ENCODE data around the gene TAF5L.
A peak's percentile ranks its signal among the peaks of the same experiment; 100 is the strongest.
"Not testable (repeated sequence)": the region's sequence is repeated elsewhere in the genome, so short reads cannot be mapped to it uniquely, and the experiment has no call there.

TAF5L gene

DNA sequence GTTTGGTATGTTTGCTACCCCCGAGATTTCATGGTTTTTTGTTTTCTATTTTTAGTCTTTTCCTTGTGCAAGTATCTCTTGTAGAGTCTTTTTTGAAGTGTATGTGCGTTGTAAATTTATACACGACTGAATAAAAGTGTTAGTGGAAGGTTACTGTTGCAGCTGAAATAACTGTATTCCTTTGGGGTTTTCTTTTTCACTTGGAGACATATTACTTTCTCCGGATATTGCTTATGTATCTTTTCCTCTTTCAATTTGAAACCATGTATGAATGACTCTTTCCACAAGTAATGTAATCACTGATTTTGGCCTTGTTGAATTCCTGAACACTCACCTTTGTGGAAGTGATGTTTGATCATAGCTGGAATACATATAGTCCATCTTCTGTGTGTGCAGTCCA lies 1.1 kb upstream of the TAF5L start:
- H3K4me3 Mint-ChIP-seq, result peak overlapping the region; percentile 99 to 100
- H3K36me3 Mint-ChIP-seq, result peaks cover 18 to 46% of the 10 kb centered on the region in 2 donors

GRCh38 chr1:229625071-229625914 lies 629 bp downstream of the TAF5L start:
- DNase-seq, result peak; percentile 42

More for the DNA sequence above, 1.1 kb upstream of the TAF5L start:
- Mint-ChIP-seq H3K27me3 (no peaks in the 10 kb centered on the region), H3K9me3 (no peaks in the 10 kb centered on the region), H3K27ac (peak overlapping the region; percentile 52), H3K4me1 (peaks cover 23 to 59% of the 10 kb centered on the region in 2 donors)
- no peak for DNase-seq
- no peak for ATAC-seq (replicated peaks)

DNA sequence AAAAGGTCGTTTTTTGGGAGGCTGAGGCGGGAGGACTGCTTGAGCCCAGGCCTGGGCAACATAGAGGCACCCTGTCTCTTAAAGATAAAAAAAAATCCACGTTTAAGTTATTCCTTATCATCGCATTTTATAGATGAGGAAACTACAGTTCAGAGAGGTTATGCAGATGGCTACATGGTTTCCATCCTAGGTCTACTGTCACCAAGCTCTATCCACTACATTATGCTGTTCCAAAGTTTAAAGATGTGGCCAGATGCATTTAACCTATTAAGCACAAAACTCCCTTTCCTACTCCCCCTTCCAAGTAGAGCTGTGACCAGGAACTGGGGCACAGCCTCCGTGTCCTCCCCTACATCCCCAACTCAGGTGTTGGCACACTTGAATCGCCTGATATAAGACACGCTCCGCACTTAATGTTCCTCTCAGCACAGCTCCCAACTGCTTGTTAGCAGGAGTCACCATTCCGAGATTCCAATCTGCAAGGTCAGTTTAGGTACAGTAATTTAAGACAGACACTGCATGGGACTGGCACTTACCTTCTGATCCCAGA lies 1.3 kb downstream of the TAF5L start:
- ATAC-seq (replicated peaks), result no peak
- H3K36me3 Mint-ChIP-seq, result peaks cover 18 to 43% of the 10 kb centered on the region in 2 donors
- H3K9me3 Mint-ChIP-seq, result no peaks in the 10 kb centered on the region
- no peaks in the 10 kb centered on the region for H3K27me3 Mint-ChIP-seq
- no peak for DNase-seq
- peaks cover 26 to 63% of the 10 kb centered on the region in 2 donors for H3K4me1 Mint-ChIP-seq
- H3K27ac Mint-ChIP-seq, result peak overlapping the region; percentile 89
- H3K4me3 Mint-ChIP-seq, result peak overlapping the region; percentile 91 to 97

More at GRCh38 chr1:229625071-229625914, 629 bp downstream of the TAF5L start:
- Mint-ChIP-seq H3K4me3 (peak overlapping the region; percentile 91 to 100), H3K36me3 (peaks cover 18 to 43% of the 10 kb centered on the region in 2 donors), H3K27ac (peak overlapping the region; percentile 89), H3K27me3 (no peaks in the 10 kb centered on the region), H3K9me3 (no peaks in the 10 kb centered on the region), H3K4me1 (peaks cover 22 to 62% of the 10 kb centered on the region in 2 donors)
- peak; percentile 50 to 53 for ATAC-seq (replicated peaks)

DNA sequence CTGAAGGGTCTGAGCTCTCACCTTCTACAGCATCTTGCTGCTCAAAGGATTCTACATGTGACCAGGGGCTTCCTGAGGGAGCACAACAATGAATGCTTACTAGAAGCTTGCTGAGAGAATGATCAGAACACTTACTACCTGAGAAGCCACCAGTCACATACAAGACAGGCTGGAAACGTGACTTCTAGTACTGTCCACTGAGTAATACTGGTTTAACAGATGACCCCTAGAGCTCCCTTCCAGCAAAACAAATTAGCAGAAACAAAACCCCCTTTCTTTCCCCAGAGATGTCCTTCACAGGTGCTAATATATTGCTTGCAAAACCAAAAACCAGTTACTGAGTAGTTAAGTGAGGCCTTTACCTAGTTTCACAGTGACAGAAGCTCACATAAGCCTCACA lies 2.1 kb downstream of the TAF5L start:
- H3K4me3 Mint-ChIP-seq, result peak overlapping the region; percentile 60 to 91
- ATAC-seq (replicated peaks), result no peak
- H3K4me1 Mint-ChIP-seq, result peaks cover 28 to 65% of the 10 kb centered on the region in 2 donors
- H3K9me3 Mint-ChIP-seq, result no peaks in the 10 kb centered on the region
- H3K27me3 Mint-ChIP-seq, result no peaks in the 10 kb centered on the region
- no peak overlapping the region for H3K27ac Mint-ChIP-seq
- peaks cover 16 to 42% of the 10 kb centered on the region in 2 donors for H3K36me3 Mint-ChIP-seq
- no peak for DNase-seq

GRCh38 chr1:229623225-229623624 lies 2.7 kb downstream of the TAF5L start:
- peaks cover 12 to 36% of the 10 kb centered on the region in 2 donors for H3K36me3 Mint-ChIP-seq
- no peaks in the 10 kb centered on the region for H3K27me3 Mint-ChIP-seq
- H3K27ac Mint-ChIP-seq, result peak overlapping the region; percentile 20
- peak overlapping the region in 1 of 2 donors; percentile 18 for H3K4me3 Mint-ChIP-seq
- peaks cover 26 to 59% of the 10 kb centered on the region in 2 donors for H3K4me1 Mint-ChIP-seq
- H3K9me3 Mint-ChIP-seq, result no peaks in the 10 kb centered on the region
- no peak for DNase-seq
- ATAC-seq (replicated peaks), result no peak

- Mint-ChIP-seq H3K36me3 (peaks cover 12 to 35% of the 10 kb centered on the region in 2 donors), H3K4me1 (peaks cover 26 to 59% of the 10 kb centered on the region in 2 donors)
- not testable (repeated sequence) for H3K27ac Mint-ChIP-seq; DNase-seq; ATAC-seq (replicated peaks); H3K4me3 Mint-ChIP-seq; H3K27me3 Mint-ChIP-seq; H3K9me3 Mint-ChIP-seq
These were observed 3.2 kb downstream of the TAF5L start for GRCh38 chr1:229622641-229623120.

DNA sequence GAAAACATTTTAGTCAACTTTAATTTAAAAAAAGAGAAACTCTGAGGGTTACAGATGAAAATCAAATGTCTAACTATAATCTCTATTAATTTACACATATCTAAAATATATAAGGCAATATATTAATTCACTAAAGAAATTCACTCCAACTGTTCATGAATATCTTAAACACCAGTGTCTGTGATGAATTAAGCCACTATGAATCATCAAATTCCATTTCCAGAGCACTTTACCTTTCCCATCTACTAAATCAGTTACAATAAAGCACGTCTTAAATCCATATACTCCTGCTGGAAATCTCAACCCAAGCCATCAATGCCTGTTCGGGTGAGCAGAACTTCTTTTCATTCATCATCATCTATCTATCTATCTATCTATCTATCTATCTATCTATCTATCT lies 4.3 kb downstream of the TAF5L start:
- ATAC-seq (replicated peaks), result no peak
- no peak overlapping the region for H3K4me3 Mint-ChIP-seq
- H3K27ac Mint-ChIP-seq, result no peak overlapping the region
- H3K27me3 Mint-ChIP-seq, result no peaks in the 10 kb centered on the region
- peaks cover 29 to 57% of the 10 kb centered on the region in 2 donors for H3K4me1 Mint-ChIP-seq
- no peaks in the 10 kb centered on the region for H3K9me3 Mint-ChIP-seq
- peaks cover 14 to 41% of the 10 kb centered on the region in 2 donors for H3K36me3 Mint-ChIP-seq
- DNase-seq, result no peak

- no peak overlapping the region for H3K4me3 Mint-ChIP-seq
- no peaks in the 10 kb centered on the region for H3K27me3 Mint-ChIP-seq
- no peak overlapping the region for H3K27ac Mint-ChIP-seq
- ATAC-seq (replicated peaks) (no peak), DNase-seq (no peak)
- peaks cover 13 to 38% of the 10 kb centered on the region in 2 donors for H3K36me3 Mint-ChIP-seq
- H3K4me1 Mint-ChIP-seq, result peaks cover 29 to 56% of the 10 kb centered on the region in 2 donors
- no peaks in the 10 kb centered on the region for H3K9me3 Mint-ChIP-seq
These were observed 5.0 kb downstream of the TAF5L start for GRCh38 chr1:229620876-229621275.

GRCh38 chr1:229619614-229620013 lies 6.3 kb downstream of the TAF5L start:
- H3K27ac Mint-ChIP-seq, result peak overlapping the region; percentile 42
- no peaks in the 10 kb centered on the region for H3K27me3 Mint-ChIP-seq
- H3K9me3 Mint-ChIP-seq, result no peaks in the 10 kb centered on the region
- DNase-seq (no peak), ATAC-seq (replicated peaks) (no peak)
- H3K4me3 Mint-ChIP-seq, result no peak overlapping the region
- peaks cover 13 to 35% of the 10 kb centered on the region in 2 donors for H3K36me3 Mint-ChIP-seq
- H3K4me1 Mint-ChIP-seq, result peaks cover 26 to 52% of the 10 kb centered on the region in 2 donors

DNA sequence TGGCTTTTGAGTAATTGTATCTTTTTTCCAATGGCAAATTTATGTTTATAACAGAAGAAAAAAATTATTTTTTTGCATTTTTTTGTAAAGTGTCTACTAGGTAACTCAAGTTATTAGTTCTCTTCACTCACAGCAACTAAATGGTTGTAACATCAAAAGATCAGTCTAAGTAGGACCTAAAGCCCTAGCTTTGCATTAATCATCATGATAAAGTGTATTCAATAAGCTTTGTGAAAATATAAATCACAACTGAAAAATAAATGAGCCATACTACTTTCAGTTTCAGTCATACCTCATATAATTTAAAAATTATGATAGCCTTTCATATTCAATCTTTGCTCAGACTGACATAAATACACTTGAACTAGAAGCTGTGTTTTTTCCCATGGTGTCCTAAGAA lies 6.9 kb downstream of the TAF5L start:
- DNase-seq, result no peak
- no peak for ATAC-seq (replicated peaks)
- H3K36me3 Mint-ChIP-seq, result peaks cover 17 to 38% of the 10 kb centered on the region in 2 donors
- no peak overlapping the region for H3K4me3 Mint-ChIP-seq
- H3K27ac Mint-ChIP-seq, result no peak overlapping the region
- H3K27me3 Mint-ChIP-seq, result no peaks in the 10 kb centered on the region
- peaks cover 31 to 52% of the 10 kb centered on the region in 2 donors for H3K4me1 Mint-ChIP-seq
- no peaks in the 10 kb centered on the region for H3K9me3 Mint-ChIP-seq

- ATAC-seq (replicated peaks) (no peak), DNase-seq (no peak)
- Mint-ChIP-seq H3K36me3 (peaks cover 22 to 38% of the 10 kb centered on the region in 2 donors), H3K27me3 (no peaks in the 10 kb centered on the region), H3K9me3 (no peaks in the 10 kb centered on the region), H3K27ac (no peak overlapping the region), H3K4me3 (no peak overlapping the region), H3K4me1 (peaks cover 25 to 42% of the 10 kb centered on the region in 2 donors)
These were observed 8.4 kb downstream of the TAF5L start for GRCh38 chr1:229617351-229618100.

- no peak for ATAC-seq (replicated peaks)
- DNase-seq, result no peak
- Mint-ChIP-seq H3K4me3 (no peak overlapping the region), H3K9me3 (no peaks in the 10 kb centered on the region), H3K4me1 (peaks cover 18 to 23% of the 10 kb centered on the region in 2 donors), H3K36me3 (peaks cover 32 to 54% of the 10 kb centered on the region in 2 donors), H3K27me3 (no peaks in the 10 kb centered on the region), H3K27ac (no peak overlapping the region)
These were observed 11.2 kb downstream of the TAF5L start for GRCh38 chr1:229614701-229615100.

DNA sequence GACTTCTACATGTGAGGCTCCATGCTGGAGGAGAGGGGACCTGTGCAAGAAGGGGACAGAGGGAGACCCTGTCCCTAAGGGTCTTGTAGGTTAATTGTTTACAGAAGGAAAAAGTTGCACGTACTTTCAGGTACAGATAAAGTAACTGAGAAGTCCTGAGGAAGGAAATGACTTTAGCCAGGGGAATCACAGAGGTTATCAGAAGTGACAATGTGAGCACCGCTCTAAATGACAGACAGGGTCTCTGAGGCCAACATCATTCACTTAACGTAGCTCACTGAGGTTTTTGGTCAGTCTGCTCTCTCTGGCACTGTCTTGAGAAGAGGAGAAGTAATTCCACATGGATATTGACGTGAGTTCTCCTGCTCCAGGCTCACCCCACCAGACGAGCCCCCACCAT lies 12.0 kb downstream of the TAF5L start:
- Mint-ChIP-seq H3K36me3 (peaks cover 34 to 57% of the 10 kb centered on the region in 2 donors), H3K27me3 (no peaks in the 10 kb centered on the region), H3K4me3 (no peak overlapping the region), H3K27ac (peak overlapping the region; percentile 65), H3K4me1 (peaks cover 15 to 18% of the 10 kb centered on the region in 2 donors), H3K9me3 (no peaks in the 10 kb centered on the region)
- DNase-seq, result no peak
- ATAC-seq (replicated peaks), result peak; percentile 57 to 66

DNA sequence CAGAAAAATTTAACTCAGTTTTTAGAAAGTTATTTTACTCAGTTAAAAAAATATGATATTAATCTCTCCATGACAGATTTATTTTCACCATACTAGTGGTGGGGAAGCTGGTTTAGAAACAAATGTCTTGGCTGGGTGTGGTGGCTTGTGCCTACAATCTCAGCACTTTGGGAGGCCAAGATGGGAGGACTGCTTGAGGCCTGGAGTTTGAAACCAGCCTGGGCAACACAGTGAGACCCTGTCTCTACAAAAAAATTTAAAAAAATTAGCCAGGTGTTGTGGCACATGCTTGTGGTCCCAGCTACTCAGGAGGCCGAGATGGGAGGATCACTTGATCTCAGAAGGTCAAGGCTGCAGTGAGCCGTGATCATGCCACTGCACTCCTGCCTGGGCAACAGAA lies 17.3 kb downstream of the TAF5L start:
- Mint-ChIP-seq H3K36me3 (peaks cover 42 to 66% of the 10 kb centered on the region in 2 donors), H3K27ac (no peak overlapping the region), H3K27me3 (no peaks in the 10 kb centered on the region), H3K4me3 (no peak overlapping the region), H3K4me1 (peaks cover 0 to 4% of the 10 kb centered on the region in 2 donors), H3K9me3 (no peaks in the 10 kb centered on the region)
- ATAC-seq (replicated peaks), result no peak
- DNase-seq, result no peak
